T follicular helper cell (primary cell): ENCODE measurements around the gene CDH13.

Source experiments
- DNase-seq: peaks from one replicate; pipeline ENCODE4 v3.0.0-alpha.2; 2020; ENCODE audit warnings: low read depth

Gene CDH13

GRCh38 chr16:82845116-82845515, 218.3 kb downstream of the CDH13 start:
- no peak for DNase-seq

- no peak for DNase-seq
Observed at GRCh38 chr16:82846806-82847205, 220.0 kb downstream of the CDH13 start.

DNA sequence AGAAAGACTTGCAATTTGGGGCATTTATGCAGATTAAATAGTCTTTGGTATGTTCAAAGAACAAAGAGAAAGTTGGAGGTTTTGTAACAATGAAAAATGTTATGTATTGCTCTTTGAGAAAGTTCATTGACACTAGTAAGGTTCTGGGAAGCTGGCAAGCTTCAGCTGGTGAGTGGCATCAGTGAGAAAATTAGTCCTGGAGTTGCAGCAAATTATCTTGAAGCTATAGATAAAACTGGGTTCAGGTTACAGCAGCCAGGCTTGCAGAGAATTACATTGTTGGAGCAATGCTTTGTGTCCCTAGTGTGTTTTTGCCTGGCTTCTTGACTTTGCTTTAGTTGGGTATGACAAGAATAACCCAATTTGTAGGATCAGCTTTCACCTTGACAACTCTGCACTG, 221.2 kb downstream of the CDH13 start:
- DNase-seq: no peak

DNA sequence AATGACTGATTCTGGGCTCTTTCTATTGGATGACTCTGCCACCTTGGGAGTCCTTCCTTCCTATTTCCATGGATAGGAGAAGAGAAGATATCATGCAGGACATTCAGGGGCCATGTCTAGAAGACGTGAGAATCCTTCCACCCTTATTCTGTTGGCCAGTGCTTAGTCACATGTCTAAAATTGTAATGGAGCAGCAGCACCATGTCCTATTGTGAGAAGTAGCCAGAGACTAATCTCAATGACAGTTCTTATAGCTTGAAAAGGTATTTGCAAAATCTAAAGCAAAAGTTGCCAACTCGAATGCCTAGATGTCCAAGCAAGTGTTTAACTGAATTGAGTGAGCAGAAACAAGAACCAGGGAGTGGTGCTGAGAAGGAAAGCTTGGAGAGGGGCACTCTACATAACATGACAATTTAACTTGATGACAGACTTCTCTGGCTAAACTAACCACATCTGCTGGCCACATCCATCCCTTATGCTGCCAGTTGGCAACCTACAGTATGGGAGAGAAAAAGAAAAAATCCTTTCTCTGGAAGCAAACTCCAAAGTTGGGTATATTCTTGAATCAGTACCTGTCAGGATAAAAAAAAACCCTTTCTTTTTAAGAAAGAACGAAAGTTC, 225.7 kb downstream of the CDH13 start:
- DNase-seq: no peak

DNA sequence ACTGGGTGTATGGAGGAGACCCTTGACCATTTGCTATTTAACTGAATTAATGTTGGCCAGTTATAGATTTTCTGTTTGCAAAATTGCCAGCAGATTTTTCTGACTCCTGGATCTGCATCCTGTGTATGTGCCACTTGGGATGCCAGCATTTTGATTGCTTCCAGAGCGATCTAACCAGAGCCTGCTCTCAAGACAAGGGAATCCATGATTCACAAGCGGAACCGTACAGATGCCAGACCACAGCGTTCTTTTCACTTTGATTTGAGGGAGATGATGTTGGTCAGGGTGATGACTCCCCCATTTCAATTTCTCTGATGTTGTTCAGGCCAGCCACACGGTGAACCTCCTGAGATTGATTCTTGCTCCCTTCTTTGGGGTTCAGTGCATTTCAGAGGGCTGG, 228.7 kb downstream of the CDH13 start:
- no peak for DNase-seq

- DNase-seq: no peak
Observed at GRCh38 chr16:82857693-82858365, 231.1 kb downstream of the CDH13 start.

DNA sequence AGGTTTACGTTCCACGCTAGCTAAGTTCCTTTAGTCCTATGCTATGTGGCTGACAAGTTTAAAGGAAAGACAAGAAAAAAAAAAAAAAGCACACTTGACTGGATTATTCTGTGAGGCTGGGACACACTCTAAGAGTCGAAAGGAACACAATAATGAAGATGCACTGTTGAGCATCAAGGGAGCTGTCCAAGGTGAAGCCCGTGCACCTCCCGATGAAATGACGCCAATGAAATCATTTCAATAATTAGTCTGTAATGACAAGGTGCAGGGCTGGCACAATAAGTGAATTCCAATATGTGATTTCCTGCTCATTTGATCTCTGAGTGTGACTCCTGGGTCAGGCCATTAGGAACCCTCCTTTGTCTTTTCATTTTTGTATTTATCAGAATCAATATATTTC, 232.9 kb downstream of the CDH13 start:
- DNase-seq: no peak

- no peak for DNase-seq
Observed at GRCh38 chr16:82860071-82860470, 233.3 kb downstream of the CDH13 start.

GRCh38 chr16:82862057-82862456, 235.3 kb downstream of the CDH13 start:
- no peak for DNase-seq

- DNase-seq: no peak
Observed at GRCh38 chr16:82864332-82865040, 237.7 kb downstream of the CDH13 start.

DNA sequence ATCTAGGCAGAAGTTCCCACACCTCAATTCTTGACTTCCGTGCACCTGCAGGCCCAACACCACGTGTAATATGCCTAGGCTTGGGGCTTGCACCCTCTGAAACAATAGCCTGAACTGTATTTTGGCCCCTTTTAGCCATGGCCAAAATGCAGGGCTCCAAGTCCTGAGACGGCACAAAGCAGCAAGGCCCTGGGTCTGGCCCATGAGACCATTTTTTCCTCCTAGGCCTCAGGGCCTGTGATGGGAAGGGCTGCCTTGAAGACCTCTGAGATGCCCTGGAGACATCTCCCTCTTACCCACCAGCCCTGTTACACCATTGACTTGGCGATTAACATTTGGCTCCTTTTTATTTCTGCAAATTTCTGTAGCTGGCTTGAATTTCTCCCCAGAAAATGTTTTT, 238.6 kb downstream of the CDH13 start:
- no peak for DNase-seq

DNA sequence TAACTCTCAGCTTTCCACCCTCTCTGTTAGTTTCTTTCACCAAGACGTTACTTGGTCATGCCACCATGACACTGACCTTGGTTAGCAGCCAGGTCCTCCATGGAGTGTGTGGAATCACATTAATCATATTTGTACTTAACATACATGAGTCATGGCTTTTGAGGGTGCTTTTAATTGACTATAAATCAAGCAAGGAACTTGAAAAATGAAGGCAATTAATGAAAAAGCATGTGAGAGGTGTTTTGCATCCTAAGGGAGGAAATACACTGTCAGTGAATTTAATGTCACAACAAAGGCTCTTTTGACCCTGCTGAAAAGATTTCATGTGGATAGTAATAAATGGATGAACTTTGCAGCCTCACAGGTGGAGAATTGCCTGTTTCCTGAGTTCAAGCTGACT, 240.7 kb downstream of the CDH13 start:
- DNase-seq: no peak

DNA sequence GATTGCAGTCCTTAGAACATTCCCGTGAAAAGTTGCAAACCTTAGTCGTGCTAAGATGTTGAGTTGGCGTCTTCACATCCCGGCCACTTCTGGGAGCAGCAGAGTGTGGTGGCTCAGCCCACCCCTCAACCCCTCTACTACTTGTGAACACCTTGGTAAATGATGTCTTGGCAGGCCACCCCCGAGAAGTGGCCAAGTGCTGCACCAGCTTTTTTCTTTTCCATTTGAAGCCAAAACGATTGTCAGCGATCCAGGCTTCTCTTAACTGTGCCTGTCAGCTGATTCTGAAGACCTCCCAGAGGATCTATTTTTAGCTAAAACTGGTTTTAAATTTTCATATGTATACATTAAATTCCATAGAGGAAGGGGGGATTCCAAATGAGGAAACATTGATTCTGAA, 247.5 kb downstream of the CDH13 start:
- DNase-seq: no peak

DNA sequence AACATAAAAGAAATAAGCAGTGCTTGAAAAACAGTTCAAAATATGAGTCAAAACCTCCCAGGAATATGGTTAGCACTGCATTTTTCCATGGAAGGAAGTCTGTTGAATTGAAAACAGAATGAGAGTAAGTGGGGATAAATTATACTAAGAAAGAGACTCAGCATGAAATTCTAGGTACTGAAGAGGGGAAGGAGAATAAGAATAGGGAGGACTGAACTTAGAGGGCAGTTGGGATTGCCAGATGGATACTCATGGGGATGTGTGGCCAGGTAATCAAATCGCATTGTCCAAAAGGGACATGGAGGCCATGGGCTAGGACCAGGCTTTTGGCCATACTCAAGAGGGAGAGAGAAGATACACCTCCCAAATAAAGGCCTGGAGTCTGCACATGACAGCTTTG, 247.9 kb downstream of the CDH13 start:
- no peak for DNase-seq

DNA sequence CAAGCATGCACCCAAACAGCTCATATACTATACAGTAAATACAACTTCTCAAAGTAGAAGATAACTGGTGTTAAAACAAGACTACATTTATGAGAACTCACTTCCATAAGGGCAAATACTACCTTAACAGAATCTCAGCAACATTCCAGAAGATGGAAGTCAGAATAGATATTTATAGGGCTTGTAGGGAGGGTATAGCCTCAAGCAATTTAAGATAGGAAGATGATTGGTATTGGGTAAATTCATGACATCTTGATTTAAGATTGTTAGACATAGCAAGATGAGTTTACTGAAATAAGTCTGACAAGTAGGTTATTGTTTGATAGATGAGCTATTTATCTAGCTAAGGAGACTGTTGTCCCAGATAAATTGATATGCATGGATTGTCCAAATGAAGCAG, 250.2 kb downstream of the CDH13 start:
- DNase-seq: no peak

DNA sequence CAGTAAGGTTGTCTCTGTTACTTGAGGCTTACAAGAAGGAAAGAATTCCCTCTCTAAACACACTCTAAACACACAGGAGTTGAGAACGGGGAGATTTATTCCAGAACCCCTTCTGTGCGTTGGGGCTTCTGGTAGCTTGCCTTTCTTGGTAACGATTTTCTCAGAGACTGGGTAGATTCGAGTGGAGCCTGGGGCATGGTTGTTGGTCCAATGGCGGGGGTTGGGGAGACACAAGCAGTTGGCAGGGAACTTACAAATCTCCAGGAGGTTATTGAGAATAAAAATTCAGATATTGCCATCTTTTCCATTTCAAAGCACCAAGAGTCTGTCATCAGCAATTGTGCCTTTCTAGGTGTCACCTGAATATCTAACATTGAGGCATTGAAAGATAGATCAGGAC, 251.7 kb downstream of the CDH13 start:
- DNase-seq: no peak

DNA sequence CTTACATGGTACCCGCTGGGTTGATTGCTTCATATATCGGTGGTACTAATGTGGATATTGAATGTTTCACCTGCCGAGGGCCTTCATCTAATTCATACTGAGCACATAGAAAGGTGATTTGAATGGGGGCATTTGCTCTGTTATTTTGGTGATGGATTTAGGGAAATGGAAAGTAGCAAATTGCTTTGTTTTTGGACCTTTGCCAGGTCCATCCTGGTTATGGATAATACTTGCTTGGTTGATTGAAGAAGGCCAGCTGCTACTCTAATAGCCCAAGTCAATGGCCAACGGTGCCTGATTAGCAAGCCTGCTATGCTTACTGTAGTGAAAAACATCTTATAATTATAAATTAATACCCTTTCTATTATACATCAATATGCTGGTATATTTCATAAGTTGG, 253.6 kb downstream of the CDH13 start:
- no peak for DNase-seq

GRCh38 chr16:82881516-82881915, 254.7 kb downstream of the CDH13 start:
- no peak for DNase-seq

- DNase-seq: no peak
Observed at GRCh38 chr16:82882226-82882625, 255.5 kb downstream of the CDH13 start.

- DNase-seq: no peak
Observed at GRCh38 chr16:82882982-82883835, 256.4 kb downstream of the CDH13 start.

DNA sequence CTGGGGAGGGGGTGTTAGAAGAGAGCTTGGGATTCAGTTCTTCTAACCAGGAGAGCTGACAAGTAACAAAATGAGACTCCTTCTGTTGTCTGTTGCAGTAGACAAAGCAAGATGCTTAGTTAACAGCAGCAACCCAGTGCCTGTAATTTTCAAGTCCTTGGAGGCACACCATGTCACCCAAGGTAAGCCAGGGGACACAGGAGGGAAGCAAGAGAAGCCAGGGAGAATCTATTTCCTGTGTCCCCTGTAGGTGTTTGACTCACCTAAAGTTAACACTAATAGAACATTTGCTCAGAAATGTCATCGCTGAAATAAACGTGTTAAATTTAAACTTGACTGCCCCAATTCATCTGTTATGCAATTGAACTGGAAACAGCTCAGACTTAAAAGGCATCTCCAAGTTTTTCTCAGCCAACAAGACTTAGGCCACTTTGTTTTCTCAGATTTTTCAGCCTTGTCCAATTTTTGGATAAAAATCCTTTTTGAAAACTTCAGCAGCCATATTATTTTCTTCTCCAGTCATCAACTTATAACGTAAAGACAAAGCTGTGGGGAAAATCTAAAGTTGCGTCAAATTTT, 257.6 kb downstream of the CDH13 start:
- DNase-seq: no peak

DNA sequence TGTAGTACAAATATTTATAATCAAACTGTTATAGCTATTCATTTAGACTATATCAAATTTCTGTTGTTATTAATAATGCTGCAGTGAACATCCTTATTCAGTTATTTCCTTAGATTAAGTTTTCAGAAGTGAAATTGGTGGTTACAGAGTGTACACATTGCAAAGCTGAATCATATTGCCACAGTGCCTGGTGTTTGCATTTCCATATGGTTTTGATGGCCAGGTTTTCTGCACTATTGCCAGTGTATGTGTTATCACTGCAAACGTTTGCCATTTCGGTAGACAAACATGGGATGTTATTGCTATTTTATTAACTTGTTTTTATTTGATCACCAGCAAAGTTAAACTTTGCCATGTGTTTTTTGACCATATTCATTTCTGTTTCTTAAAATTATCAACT, 259.4 kb downstream of the CDH13 start:
- DNase-seq: no peak
